ENCODE measurements around the gene PYDC2. TPM values are rescaled to one million over a fixed set of nuclear protein-coding genes. Genes with fewer than 3 reads are reported as not detected.
"Not testable (repeated sequence)": the region's sequence is repeated elsewhere in the genome, so short reads cannot be mapped to it uniquely, and the experiment has no call there.

PYDC2 gene
- total RNA-seq, 4 donors from 2014 or later = not detected

DNA sequence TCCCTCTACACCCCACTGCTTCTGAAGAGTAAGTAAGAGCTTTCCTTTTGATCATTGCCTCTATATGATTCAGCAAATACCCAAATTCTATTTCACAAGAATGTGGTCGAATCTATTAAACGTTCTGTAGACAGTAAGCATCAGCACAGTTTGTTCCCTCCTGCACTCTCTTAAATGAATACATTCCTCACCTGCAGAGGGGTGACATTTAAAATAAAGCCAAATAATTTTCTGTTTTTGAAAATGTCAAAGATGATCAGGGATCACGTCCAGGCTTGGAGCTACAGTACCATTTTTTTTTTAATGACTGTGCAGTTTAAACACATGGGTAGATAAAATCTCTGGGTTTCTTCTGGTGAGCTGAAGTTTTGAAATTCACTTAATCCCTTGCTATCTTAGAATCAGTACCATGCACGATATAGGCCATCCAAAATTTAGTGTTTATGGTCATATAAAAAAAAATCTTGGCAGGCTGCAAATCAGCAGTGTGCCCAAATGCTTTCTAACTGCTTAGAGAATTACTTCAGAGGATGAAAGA is 12.8 kb downstream of the PYDC2 start:
- no peaks in the 10 kb centered on the region for H3K36me3 ChIP-seq
- H3K27me3 ChIP-seq = no peaks in the 10 kb centered on the region
- no peaks in the 10 kb centered on the region for H3K9me3 ChIP-seq
- WGBS, 2 donors = 69 to 76% methylated on average over 4 of the region's 4 CpGs
- no peak overlapping the region for H3K27ac ChIP-seq
- TF ChIP-seq POLR2A (IDR thresholded peaks at IDR 0.05) = no peak
- no peak for TF ChIP-seq EP300 (IDR thresholded peaks at IDR 0.05)
- TF ChIP-seq, protein P1, sequence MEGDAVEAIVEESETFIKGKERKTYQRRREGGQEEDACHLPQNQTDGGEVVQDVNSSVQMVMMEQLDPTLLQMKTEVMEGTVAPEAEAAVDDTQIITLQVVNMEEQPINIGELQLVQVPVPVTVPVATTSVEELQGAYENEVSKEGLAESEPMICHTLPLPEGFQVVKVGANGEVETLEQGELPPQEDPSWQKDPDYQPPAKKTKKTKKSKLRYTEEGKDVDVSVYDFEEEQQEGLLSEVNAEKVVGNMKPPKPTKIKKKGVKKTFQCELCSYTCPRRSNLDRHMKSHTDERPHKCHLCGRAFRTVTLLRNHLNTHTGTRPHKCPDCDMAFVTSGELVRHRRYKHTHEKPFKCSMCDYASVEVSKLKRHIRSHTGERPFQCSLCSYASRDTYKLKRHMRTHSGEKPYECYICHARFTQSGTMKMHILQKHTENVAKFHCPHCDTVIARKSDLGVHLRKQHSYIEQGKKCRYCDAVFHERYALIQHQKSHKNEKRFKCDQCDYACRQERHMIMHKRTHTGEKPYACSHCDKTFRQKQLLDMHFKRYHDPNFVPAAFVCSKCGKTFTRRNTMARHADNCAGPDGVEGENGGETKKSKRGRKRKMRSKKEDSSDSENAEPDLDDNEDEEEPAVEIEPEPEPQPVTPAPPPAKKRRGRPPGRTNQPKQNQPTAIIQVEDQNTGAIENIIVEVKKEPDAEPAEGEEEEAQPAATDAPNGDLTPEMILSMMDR (IDR thresholded peaks at IDR 0.05) = no peak
- DNase-seq (ENCODE audit: low spot score in 2 of 2) = no peak
- H3K4me3 ChIP-seq = no peak overlapping the region
- no peaks in the 10 kb centered on the region for H3K4me1 ChIP-seq

DNA sequence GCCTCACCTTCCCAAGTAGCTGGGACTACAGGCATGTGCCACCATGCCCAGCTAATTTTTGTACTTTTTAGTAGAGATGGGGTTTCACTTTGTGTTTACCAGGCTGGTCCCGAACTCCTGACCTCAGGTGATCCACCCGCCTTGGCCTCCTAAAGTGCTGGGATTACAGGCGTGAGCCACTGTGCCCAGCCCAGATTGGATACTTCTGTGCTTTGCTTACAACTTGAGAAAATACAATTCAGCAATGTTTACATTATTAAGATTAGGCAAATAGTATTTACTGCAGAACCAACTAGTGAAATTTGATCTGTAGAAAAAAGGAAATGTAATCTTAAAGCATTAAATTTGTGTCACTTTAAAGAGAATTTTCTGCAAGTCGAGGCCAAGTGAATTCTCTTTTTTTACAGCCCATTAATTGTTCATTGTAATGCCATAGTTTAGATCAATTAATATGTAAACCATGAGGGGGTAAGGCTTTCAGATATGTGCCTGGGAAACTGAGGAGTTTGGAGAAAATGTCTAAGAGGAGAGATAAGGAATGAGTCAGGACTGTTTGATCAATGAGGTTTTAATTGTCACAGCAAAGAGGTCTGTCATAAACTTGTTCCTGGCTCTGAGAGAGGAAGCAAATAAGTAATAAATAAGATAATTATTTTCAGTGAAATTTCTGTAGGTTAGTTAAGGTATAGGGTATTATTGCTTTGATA is 15.3 kb downstream of the PYDC2 start:
- Histone ChIP-seq H3K27ac (no peak overlapping the region), H3K9me3 (peaks cover 0 to 4% (median 0%) of the 10 kb centered on the region in 4 donors), H3K4me1 (no peaks in the 10 kb centered on the region), H3K36me3 (no peaks in the 10 kb centered on the region), H3K4me3 (no peak overlapping the region), H3K27me3 (no peaks in the 10 kb centered on the region)
- WGBS, 2 donors = 78 to 87% methylated on average over 4 of the region's 4 CpGs
- no peak for TF ChIP-seq POLR2A (IDR thresholded peaks at IDR 0.05)
- TF ChIP-seq, protein P1 (IDR thresholded peaks at IDR 0.05) = no peak
- TF ChIP-seq EP300 (IDR thresholded peaks at IDR 0.05) = no peak
- DNase-seq (ENCODE audit: low spot score in 2 of 2) = no peak

- not testable (repeated sequence) for H3K4me1 ChIP-seq; DNase-seq (ENCODE audit: low spot score in 2 of 2); H3K27me3 ChIP-seq; H3K36me3 ChIP-seq; H3K4me3 ChIP-seq; H3K27ac ChIP-seq
- 72 to 77% methylated on average over 2 of the region's 2 CpGs for WGBS, 2 donors
- H3K9me3 ChIP-seq = peaks cover 0 to 11% (median 0%) of the 10 kb centered on the region in 4 donors
Observed at GRCh38 chr3:191483994-191484393, 23.0 kb downstream of the PYDC2 start.

GRCh38 chr3:191484461-191484860 is 23.5 kb downstream of the PYDC2 start:
- H3K27me3 ChIP-seq = no peaks in the 10 kb centered on the region
- no peak overlapping the region for H3K4me3 ChIP-seq
- WGBS, 2 donors = 90 to 95% methylated on average over 3 of the region's 3 CpGs
- TF ChIP-seq, protein P1 (IDR thresholded peaks at IDR 0.05) = no peak
- TF ChIP-seq EP300 (IDR thresholded peaks at IDR 0.05) = no peak
- TF ChIP-seq POLR2A (IDR thresholded peaks at IDR 0.05) = no peak
- H3K4me1 ChIP-seq = no peaks in the 10 kb centered on the region
- no peak for DNase-seq (ENCODE audit: low spot score in 2 of 2)
- peaks cover 0 to 11% (median 0%) of the 10 kb centered on the region in 4 donors for H3K9me3 ChIP-seq
- no peaks in the 10 kb centered on the region for H3K36me3 ChIP-seq
- no peak overlapping the region for H3K27ac ChIP-seq

DNA sequence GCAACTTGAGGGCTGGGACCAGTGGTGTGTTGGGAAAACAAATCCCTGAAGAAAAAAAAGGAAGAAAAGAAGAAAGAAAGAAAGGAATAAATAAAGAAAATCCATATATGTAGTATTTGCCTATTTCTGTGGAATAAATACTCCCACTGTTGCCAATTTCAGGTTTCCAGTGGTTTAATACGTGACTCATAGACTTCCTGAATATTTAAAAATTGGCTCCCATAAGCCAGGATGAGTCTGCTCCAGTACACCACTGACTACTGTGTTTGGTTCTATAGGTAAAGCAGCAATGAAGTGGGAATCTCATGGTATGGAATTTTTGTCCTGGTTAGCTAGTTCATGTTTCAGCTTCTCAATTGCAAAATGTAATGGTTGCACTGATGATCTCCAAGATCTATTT is 31.6 kb downstream of the PYDC2 start:
- Histone ChIP-seq H3K27ac (no peak overlapping the region), H3K4me1 (no peaks in the 10 kb centered on the region), H3K9me3 (no peaks in the 10 kb centered on the region), H3K4me3 (no peak overlapping the region), H3K27me3 (no peaks in the 10 kb centered on the region), H3K36me3 (no peaks in the 10 kb centered on the region)
- TF ChIP-seq POLR2A (IDR thresholded peaks at IDR 0.05) = no peak
- TF ChIP-seq EP300 (IDR thresholded peaks at IDR 0.05) = no peak
- TF ChIP-seq, protein P1 (IDR thresholded peaks at IDR 0.05) = no peak
- 65 to 67% methylated on average over 1 of the region's 1 CpG for WGBS, 2 donors
- DNase-seq (ENCODE audit: low spot score in 2 of 2) = no peak

Data from tibial nerve (tissue), 4 donors.